K562 (cell line): ENCODE results near the gene ECT2L. TPM values are rescaled to one million over a fixed set of nuclear protein-coding genes. Genes with fewer than 3 reads are reported as not detected.

Experiments used
- ATF1 ChIP-seq, 2 experiments: fragments of 450-650 bp in 1 of 2; IDR thresholded peaks; 2 replicates each; pipeline ENCODE4 v1.6.1; 2016; ENCODE audit warnings: missing compliant biosample characterization in 1 of 2, missing genetic modification characterization in 1 of 2
- CBX1 ChIP-seq: sonication (generic); IDR thresholded peaks from 2 replicates; pipeline ENCODE4 v1.6.1; 2016; ENCODE audit warnings: antibody characterized with exemption, low read depth, mild to moderate bottlenecking
- CBX3 ChIP-seq, 2 experiments: IDR thresholded peaks; 1 replicate in 1 of 2; 2 replicates in 1 of 2; pipeline ENCODE4 v1.6.1; 2012; ENCODE audit warnings: inconsistent platforms in 2 of 2, low read length in 2 of 2, borderline replicate concordance in 1 of 2, control low read depth in 1 of 2
- CHD1 ChIP-seq: fragments of 200-600 bp; sonication (generic); IDR thresholded peaks from one replicate; pipeline ENCODE4 v1.6.1; 2012; ENCODE audit warnings: mild to moderate bottlenecking, moderate library complexity, low read length, inconsistent platforms
- CREB1 ChIP-seq, 2 experiments: sonication (generic) in 1 of 2; formaldehyde crosslinking in 1 of 2; IDR thresholded peaks; 2 replicates each; pipeline versions ENCODE4 v1.6.1 to v1.8.0; 2012 to 2022; ENCODE audit warnings: inconsistent platforms in 1 of 2, mild to moderate bottlenecking in 1 of 2, missing genetic modification reagents in 1 of 2, moderate library complexity in 1 of 2
- CREM ChIP-seq: IDR thresholded peaks from 2 replicates; pipeline ENCODE4 v1.6.1; 2014; ENCODE audit warnings: antibody characterized with exemption, low read depth
- ETV1 ChIP-seq: fragments of 450-650 bp; conservative IDR thresholded peaks from 2 replicates; pipeline ENCODE4 v1.6.1; 2016; ENCODE audit warnings: missing genetic modification characterization, control low read depth, low read depth, missing compliant biosample characterization
- ETV5 ChIP-seq: sonication (generic); formaldehyde crosslinking; IDR thresholded peaks from 2 replicates; pipeline ENCODE4 v1.4.0; 2020; ENCODE audit warnings: low read depth, mild to moderate bottlenecking, missing genetic modification reagents
- LCOR ChIP-seq: sonication (generic); formaldehyde crosslinking; IDR thresholded peaks from 2 replicates; pipeline ENCODE4 v1.8.0; 2022; ENCODE audit warnings: mild to moderate bottlenecking, missing genetic modification reagents
- POLR2AphosphoS2 ChIP-seq: IDR thresholded peaks from 2 replicates; pipeline ENCODE4 v1.6.1; 2012; ENCODE audit warnings: low read length, improper control_type of control experiment
- TFAM ChIP-seq: fragments of 250-450 bp; sonication (Bioruptor Pico); conservative IDR thresholded peaks from 2 replicates; pipeline ENCODE4 v1.5.0; 2021; ENCODE audit warnings: mild to moderate bottlenecking, moderate library complexity
- ZKSCAN8 ChIP-seq: fragments of 200-800 bp; sonication (Bioruptor generic); IDR thresholded peaks from 2 replicates; pipeline ENCODE4 v1.6.1; 2016; ENCODE audit warnings: missing genetic modification characterization, missing compliant biosample characterization
- ZNF184 ChIP-seq: sonication (generic); formaldehyde crosslinking; IDR thresholded peaks from 2 replicates; pipeline ENCODE4 v1.5.0; 2020; ENCODE audit warnings: missing genetic modification reagents
- ZNF197 ChIP-seq: fragments of 200-800 bp; sonication (Bioruptor generic); IDR thresholded peaks from 2 replicates; pipeline ENCODE4 v1.6.1; 2016; ENCODE audit warnings: low read depth, missing genetic modification characterization, missing compliant biosample characterization
- ZNF324 ChIP-seq: fragments of 250-450 bp; sonication (Bioruptor Pico); IDR thresholded peaks from 2 replicates; pipeline ENCODE4 v1.4.0; 2020; ENCODE audit warnings: mild to moderate bottlenecking
- ZNF431 ChIP-seq: sonication (generic); formaldehyde crosslinking; IDR thresholded peaks from 2 replicates; pipeline ENCODE4 v1.8.0; 2022; ENCODE audit warnings: mild to moderate bottlenecking, missing genetic modification reagents
- polyA plus RNA-seq, 8 experiments: library from polyadenylated mRNA; depleted of rRNA in 4 of 8; stranded (reverse) in 5 of 8; unstranded in 3 of 8; fragments of >200 nt; fragmentation: Nextera tagmentation in 2 of 8; fragmentation: Illumina TruSeq in 1 of 8; extraction: Ambion mirVana in 2 of 8; extraction: Trizol in 1 of 8; gene quantifications; 2 replicates each; pipeline versions ENCODE4 v1.2.1 to v1.2.3, GENCODE V29; 2011 to 2014; ENCODE audit warnings: inconsistent platforms in 1 of 8, missing spikeins in 1 of 8
- total RNA-seq, 7 experiments: library from RNA; depleted of rRNA in 6 of 7; stranded (reverse); fragments of >200 nt in 6 of 7; fragmentation: Illumina TruSeq in 2 of 7; extraction: Trizol in 2 of 7; gene quantifications; 2 replicates each; pipeline versions ENCODE4 v1.2.1 to v1.2.3, GENCODE V29; 2011 to 2021; ENCODE audit warnings: low replicate concordance in 1 of 7
- TF ChIP-seq, protein P1 (sequence below): fragments of 450-650 bp; IDR thresholded peaks from 2 replicates; pipeline ENCODE4 v1.6.1; 2016
- TF ChIP-seq, protein P2 (sequence below): fragments of 250-450 bp; sonication (Bioruptor Pico); IDR thresholded peaks from 2 replicates; pipeline ENCODE4 v1.4.0; 2020

Gene ECT2L
- total and polyA plus RNA-seq, 9 of the 15 experiments (the other 6 are each of a cell fraction or from before 2014, with no cell fraction given), result 0.03 to 0.04 TPM; not detected in 7

DNA sequence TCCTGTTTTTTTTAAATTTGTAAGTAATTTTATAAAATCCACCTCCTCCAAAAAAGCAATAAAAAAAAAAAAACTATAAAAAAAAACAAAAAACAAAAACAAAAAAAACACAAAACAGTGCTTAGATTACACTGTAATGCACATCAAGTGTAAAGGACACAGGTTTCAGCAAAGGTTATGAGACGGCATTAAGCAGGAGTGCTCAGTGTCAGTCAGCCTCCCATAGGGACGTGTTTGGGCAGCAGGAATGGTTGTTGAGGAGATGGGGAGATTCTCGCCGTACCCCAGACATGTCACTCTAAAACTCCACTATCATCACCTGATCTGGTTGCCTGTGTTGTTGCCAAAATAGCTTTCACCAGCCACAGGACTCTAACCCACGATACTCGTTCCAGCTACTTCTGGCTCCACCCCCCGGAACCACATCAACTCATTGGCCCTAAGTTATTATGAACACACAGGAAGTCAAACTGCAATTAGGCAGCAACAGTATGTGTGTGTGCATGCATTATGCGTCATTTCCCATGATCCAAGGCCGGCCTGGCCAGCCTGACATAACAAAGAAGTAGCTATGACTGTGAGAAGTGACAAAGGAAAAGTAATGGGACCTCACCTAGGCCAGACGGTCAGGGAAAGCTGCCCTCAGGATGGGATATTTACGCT lies 28.7 kb downstream of the ECT2L start (continued):
- TF ChIP-seq ETV1 (tag), result 0 out of 2 replicates have a peak, but pooled peaks have one; percentile 16
- no peak for TF ChIP-seq LCOR (CRISPR knock-in tag)
- TF ChIP-seq ATF1 (CRISPR knock-in tag; IDR thresholded peaks at IDR 0.05), result no peak
- TF ChIP-seq ATF1 (tag; IDR thresholded peaks at IDR 0.05), result peak; percentile 50; the same call in 1 of the 2 replicates
- TF ChIP-seq POLR2AphosphoS2, result no peak
- no peak for TF ChIP-seq ZNF184 (CRISPR knock-in tag)
- TF ChIP-seq ZKSCAN8 (CRISPR knock-in tag), result peak; percentile 34; the same call in 1 of the 2 replicates
- TF ChIP-seq CHD1, result no peak
- TF ChIP-seq ETV5 (CRISPR knock-in tag), result no peak
- no peak for TF ChIP-seq ZNF197
- TF ChIP-seq CREB1 (IDR thresholded peaks at IDR 0.05), result peak; percentile 69
- TF ChIP-seq CREB1 (CRISPR knock-in tag; IDR thresholded peaks at IDR 0.05), result peak; percentile 78
- TF ChIP-seq CBX3 (IDR thresholded peaks at IDR 0.05; ENCODE audit: borderline replicate concordance in 1 of 2, low read length in 2 of 2), result peak in 1 of 2 experiments; percentile 27; a peak in 1 of 3 replicates
- no peak for TF ChIP-seq ZNF431
- no peak for TF ChIP-seq ZNF324
- TF ChIP-seq, protein P1, sequence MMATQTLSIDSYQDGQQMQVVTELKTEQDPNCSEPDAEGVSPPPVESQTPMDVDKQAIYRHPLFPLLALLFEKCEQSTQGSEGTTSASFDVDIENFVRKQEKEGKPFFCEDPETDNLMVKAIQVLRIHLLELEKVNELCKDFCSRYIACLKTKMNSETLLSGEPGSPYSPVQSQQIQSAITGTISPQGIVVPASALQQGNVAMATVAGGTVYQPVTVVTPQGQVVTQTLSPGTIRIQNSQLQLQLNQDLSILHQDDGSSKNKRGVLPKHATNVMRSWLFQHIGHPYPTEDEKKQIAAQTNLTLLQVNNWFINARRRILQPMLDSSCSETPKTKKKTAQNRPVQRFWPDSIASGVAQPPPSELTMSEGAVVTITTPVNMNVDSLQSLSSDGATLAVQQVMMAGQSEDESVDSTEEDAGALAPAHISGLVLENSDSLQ, result 0 out of 2 replicates have a peak, but pooled peaks have one; percentile 34
- peak; percentile 84 for TF ChIP-seq CREM
- no peak for TF ChIP-seq TFAM
- no peak for TF ChIP-seq CBX1
- TF ChIP-seq, protein P2, sequence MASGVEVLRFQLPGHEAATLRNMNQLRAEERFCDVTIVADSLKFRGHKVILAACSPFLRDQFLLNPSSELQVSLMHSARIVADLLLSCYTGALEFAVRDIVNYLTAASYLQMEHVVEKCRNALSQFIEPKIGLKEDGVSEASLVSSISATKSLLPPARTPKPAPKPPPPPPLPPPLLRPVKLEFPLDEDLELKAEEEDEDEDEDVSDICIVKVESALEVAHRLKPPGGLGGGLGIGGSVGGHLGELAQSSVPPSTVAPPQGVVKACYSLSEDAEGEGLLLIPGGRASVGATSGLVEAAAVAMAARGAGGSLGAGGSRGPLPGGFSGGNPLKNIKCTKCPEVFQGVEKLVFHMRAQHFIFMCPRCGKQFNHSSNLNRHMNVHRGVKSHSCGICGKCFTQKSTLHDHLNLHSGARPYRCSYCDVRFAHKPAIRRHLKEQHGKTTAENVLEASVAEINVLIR (CRISPR knock-in tag), result 0 out of 2 replicates have a peak, but pooled peaks have one; percentile 33
- TF ChIP-seq, all 486 proteins: peak for 13
